IMR-90 (cell line): ENCODE data around the gene PRSS56. TPM values are rescaled to one million over a fixed set of nuclear protein-coding genes. Genes with fewer than 3 reads are reported as not detected.

Experiments
- ATAC-seq: fragments of 200-7000 bp; cut with Tn5 transposase; 2 replicates; pipeline ENCODE4 v1.9.1; 2020; ENCODE audit warnings: low read depth, mild to moderate bottlenecking, moderate library complexity
- BruUV-seq: library from RNA; stranded (reverse); fragments of 400-500 nt; replicated peaks from 2 replicates; lab custom pipeline; 2021; lab: Mats Ljungman, UMichigan
- CTCF ChIA-PET: fragments of 300-600 bp; formaldehyde crosslinking; extraction: SDS; loops from one replicate; lab custom pipeline; 2021; ENCODE audit warnings: antibody characterized with exemption; lab: Yijun Ruan, JAX
- POLR2A ChIA-PET: fragments of 300-600 bp; sonication (Branson Sonifier 250); formaldehyde crosslinking; loops from one replicate; lab custom pipeline; 2022; ENCODE audit warnings: antibody characterized with exemption; ENCODE audit not compliant: unreplicated experiment; lab: Charles Lee
- DNase-seq: peaks from one replicate; pipeline ENCODE4 v3.0.0; 2013
- H2AFZ ChIP-seq: replicated peaks from 2 replicates; pipeline ENCODE3; 2013; ENCODE audit warnings: low read length, mild to moderate bottlenecking; ENCODE audit not compliant: poor library complexity
- H2AK5ac ChIP-seq: 2 replicates; pipeline ENCODE4 v1.6.1; 2013; ENCODE audit warnings: low read depth, low read length, inconsistent platforms
- H2AK9ac ChIP-seq: replicated peaks from 2 replicates; pipeline ENCODE3; 2013; ENCODE audit warnings: mild to moderate bottlenecking, low read depth, low read length, moderate library complexity; ENCODE audit not compliant: poor library complexity
- H2BK120ac ChIP-seq: 2 replicates; pipeline ENCODE4 v1.6.1; 2013; ENCODE audit warnings: low read depth, low read length, inconsistent platforms
- H2BK15ac ChIP-seq: 3 replicates; pipeline ENCODE4 v1.6.1; 2013; ENCODE audit warnings: low read depth, low read length, inconsistent platforms
- H2BK20ac ChIP-seq: 2 replicates; pipeline ENCODE4 v1.6.1; 2013; ENCODE audit warnings: low read depth, mild to moderate bottlenecking, inconsistent platforms, low read length, moderate library complexity
- H2BK5ac ChIP-seq: 2 replicates; pipeline ENCODE4 v1.6.1; 2013; ENCODE audit warnings: mild to moderate bottlenecking, low read depth, low read length, inconsistent platforms; ENCODE audit not compliant: poor library complexity, severe bottlenecking
- H3K14ac ChIP-seq: replicated peaks from 2 replicates; pipeline ENCODE4 v1.6.1; 2013; ENCODE audit warnings: low read depth, low read length, inconsistent platforms
- H3K18ac ChIP-seq: 2 replicates; pipeline ENCODE4 v1.6.1; 2013; ENCODE audit warnings: low read depth, low read length, control low read depth
- H3K23ac ChIP-seq: 2 replicates; pipeline ENCODE4 v1.6.1; 2013; ENCODE audit warnings: low read depth, low read length, inconsistent platforms
- H3K27ac ChIP-seq: 2 replicates; pipeline ENCODE4 v1.5.1; 2013; ENCODE audit warnings: mild to moderate bottlenecking, control low read depth, low read length; ENCODE audit not compliant: insufficient read depth
- H3K27me3 ChIP-seq: 2 replicates; pipeline ENCODE4 v1.6.1; 2013; ENCODE audit warnings: low read length; ENCODE audit not compliant: control insufficient read depth, insufficient read depth
- H3K36me3 ChIP-seq: 2 replicates; pipeline ENCODE4 v1.6.1; 2013; ENCODE audit warnings: low read length, mixed read lengths; ENCODE audit not compliant: control insufficient read depth, insufficient read depth
- H3K4ac ChIP-seq: 2 replicates; pipeline ENCODE4 v1.6.1; 2013; ENCODE audit warnings: low read depth, low read length, inconsistent platforms
- H3K4me1 ChIP-seq: 2 replicates; pipeline ENCODE4 v1.6.1; 2013; ENCODE audit warnings: low read length, mixed read lengths; ENCODE audit not compliant: control insufficient read depth, insufficient read depth
- H3K4me2 ChIP-seq: 2 replicates; pipeline ENCODE4 v1.6.1; 2013; ENCODE audit warnings: low read depth, mild to moderate bottlenecking, control low read depth, low read length, moderate library complexity
- H3K4me3 ChIP-seq: 2 replicates; pipeline ENCODE4 v1.5.1; 2013; ENCODE audit warnings: low read depth, mild to moderate bottlenecking, control low read depth, low read length, moderate library complexity; ENCODE audit not compliant: insufficient read depth
- H3K56ac ChIP-seq: 2 replicates; pipeline ENCODE4 v1.6.1; 2013; ENCODE audit warnings: low read length, inconsistent platforms; ENCODE audit not compliant: insufficient read depth; ENCODE audit errors: extremely low read depth
- H3K79me1 ChIP-seq, 2 experiments: 2 replicates each; pipeline ENCODE4 v1.6.1; 2013; ENCODE audit warnings: low read length in 2 of 2, inconsistent platforms in 1 of 2, low read depth in 1 of 2
- H3K9ac ChIP-seq: 2 replicates; pipeline ENCODE4 v1.6.1; 2013; ENCODE audit warnings: low read depth, low read length, control low read depth
- H3K9me1 ChIP-seq: 2 replicates; pipeline ENCODE4 v1.6.1; 2013; ENCODE audit warnings: low read length, inconsistent platforms; ENCODE audit not compliant: insufficient read depth
- H3K9me3 ChIP-seq: 2 replicates; pipeline ENCODE4 v1.6.1; 2013; ENCODE audit warnings: low read length; ENCODE audit not compliant: control insufficient read depth, insufficient read depth
- H4K20me1 ChIP-seq: 2 replicates; pipeline ENCODE4 v1.6.1; 2013; ENCODE audit warnings: low read length, inconsistent platforms; ENCODE audit not compliant: insufficient read depth
- H4K5ac ChIP-seq: 2 replicates; pipeline ENCODE4 v1.6.1; 2013; ENCODE audit warnings: mild to moderate bottlenecking, low read depth, low read length, control low read depth
- H4K8ac ChIP-seq, 2 experiments: 2 replicates each; pipeline ENCODE4 v1.6.1; 2013; ENCODE audit warnings: low read depth in 2 of 2, low read length in 2 of 2, control low read depth in 1 of 2, inconsistent platforms in 1 of 2
- H4K91ac ChIP-seq: 2 replicates; pipeline ENCODE4 v1.6.1; 2013; ENCODE audit warnings: low read depth, low read length, inconsistent platforms; ENCODE audit not compliant: insufficient read depth
- BHLHE40 ChIP-seq: fragments of 150-350 bp; IDR thresholded peaks from 2 replicates; pipeline ENCODE4 v1.6.1; 2016; ENCODE audit warnings: mild to moderate bottlenecking, low read depth, low read length
- CEBPB ChIP-seq: IDR thresholded peaks from 2 replicates; pipeline ENCODE4 v1.6.1; 2012; ENCODE audit warnings: low read depth, low read length, improper control_type of control experiment
- CHD1 ChIP-seq: IDR thresholded peaks from 2 replicates; pipeline ENCODE4 v1.6.1; 2012; ENCODE audit warnings: low read depth, low read length, improper control_type of control experiment
- CTCF ChIP-seq: conservative IDR thresholded peaks from 2 replicates; pipeline ENCODE4 v1.5.1; 2012; ENCODE audit warnings: mild to moderate bottlenecking, low read depth, low read length, improper control_type of control experiment
- ELK1 ChIP-seq: fragments of 150-350 bp; IDR thresholded peaks from 2 replicates; pipeline ENCODE4 v1.6.1; 2016; ENCODE audit warnings: low read depth, mild to moderate bottlenecking, low read length, moderate library complexity, borderline replicate concordance
- FOS ChIP-seq: fragments of 150-350 bp; IDR thresholded peaks from 2 replicates; pipeline ENCODE4 v1.6.1; 2016; ENCODE audit warnings: low read depth, low read length
- MAFK ChIP-seq: IDR thresholded peaks from 2 replicates; pipeline ENCODE4 v1.6.1; 2012; ENCODE audit warnings: low read depth, low read length, improper control_type of control experiment
- MAZ ChIP-seq: IDR thresholded peaks from 2 replicates; pipeline ENCODE4 v1.6.1; 2012; ENCODE audit warnings: low read depth, mild to moderate bottlenecking, low read length, improper control_type of control experiment, moderate library complexity, borderline replicate concordance
- MXI1 ChIP-seq: IDR thresholded peaks from 2 replicates; pipeline ENCODE4 v1.6.1; 2012; ENCODE audit warnings: low read depth, mild to moderate bottlenecking, low read length, moderate library complexity, borderline replicate concordance
- NFE2L2 ChIP-seq: fragments of 150-350 bp; IDR thresholded peaks from 2 replicates; pipeline ENCODE4 v1.6.1; 2016; ENCODE audit warnings: low read depth, mild to moderate bottlenecking, low read length
- POLR2A ChIP-seq: IDR thresholded peaks from 2 replicates; pipeline ENCODE4 v1.6.1; 2012; ENCODE audit warnings: mild to moderate bottlenecking, low read depth, low read length
- RAD21 ChIP-seq: IDR thresholded peaks from 2 replicates; pipeline ENCODE4 v1.6.1; 2012; ENCODE audit warnings: low read length, improper control_type of control experiment
- RCOR1 ChIP-seq: IDR thresholded peaks from 2 replicates; pipeline ENCODE4 v1.6.1; 2012; ENCODE audit warnings: mild to moderate bottlenecking, low read length, improper control_type of control experiment; ENCODE audit not compliant: insufficient replicate concordance
- RFX5 ChIP-seq: IDR thresholded peaks from 2 replicates; pipeline ENCODE4 v1.8.0; 2012; ENCODE audit warnings: low read depth, mild to moderate bottlenecking, low read length, moderate library complexity
- SMC3 ChIP-seq: fragments of 150-350 bp; IDR thresholded peaks from 2 replicates; pipeline ENCODE4 v1.6.1; 2016; ENCODE audit warnings: low read depth, mild to moderate bottlenecking, antibody characterized with exemption, low read length, moderate library complexity
- USF2 ChIP-seq: fragments of 150-350 bp; IDR thresholded peaks from 2 replicates; pipeline ENCODE4 v1.6.1; 2017; ENCODE audit warnings: mild to moderate bottlenecking, antibody characterized with exemption, low read length, low read depth
- WGBS, 2 experiments: methylation state at CpG; one replicate each; pipeline versions ENCODE4 v1.1.5 to v1.1.7; 2013; ENCODE audit warnings: missing lambda C conversion rate in 2 of 2; ENCODE audit not compliant: insufficient read length in 1 of 2; ENCODE audit errors: extremely low coverage in 2 of 2; 5-methylcytosine and 5-hydroxymethylcytosine counted together
- dilution Hi-C: fragments of 300-500 bp; cut with HindIII; formaldehyde crosslinking; loops from one replicate; pipeline ENCODE4 v1.14.3; 2018; ENCODE audit warnings: low sequenced_read_pairs; ENCODE audit not compliant: unreplicated experiment
- in situ Hi-C: fragments of 300-500 bp; cut with MboI; formaldehyde crosslinking; loops from 3 replicates; pipeline ENCODE4 v1.14.3; 2019; ENCODE audit warnings: low sequenced_read_pairs, inconsistent platforms, mixed read lengths
- intact Hi-C: fragments of 100-400 bp; cut with micrococcal nuclease; formaldehyde crosslinking; loops from 2 replicates; pipeline ENCODE4 v1.10.0; 2022
- polyA plus RNA-seq, 3 experiments: library from polyadenylated mRNA; depleted of rRNA; stranded (reverse); fragments of >200 nt; gene quantifications; 2 replicates each; pipeline ENCODE4 v1.2.3, GENCODE V29; 2012; ENCODE audit warnings: low replicate concordance in 1 of 3
- total RNA-seq: library from RNA; depleted of rRNA; stranded (reverse); fragments of >200 nt; gene quantifications from 2 replicates; pipeline ENCODE4 v1.2.3, GENCODE V29; 2012

Gene PRSS56
- total and polyA plus RNA-seq, 2 of the 4 experiments (the other 2 are of a cell fraction) = not detected

GRCh38 chr2:232569541-232569940 lies 49.4 kb downstream of the PRSS56 start:
- Histone ChIP-seq H3K4me1 (peaks cover 3% of the 10 kb centered on the region; the same call in 1 of the 2 replicates), H4K91ac (no peak overlapping the region), H3K9me1 (peaks cover 10% of the 10 kb centered on the region; the same call in 1 of the 2 replicates), H2BK20ac (no peak overlapping the region), H4K5ac (no peak overlapping the region), H2BK15ac (no peak overlapping the region), H3K27me3 (no peaks in the 10 kb centered on the region), H4K8ac (no peak overlapping the region), H3K9ac (no peak overlapping the region), H3K4ac (no peak overlapping the region), H2AK9ac (no peak overlapping the region), H3K36me3 (peaks cover 49% of the 10 kb centered on the region), H4K20me1 (no peaks in the 10 kb centered on the region), H3K79me1 (peaks cover 10 to 35% of the 10 kb centered on the region in 2 experiments; a peak in 3 of 4 replicates), H2AK5ac (no peak overlapping the region), H2BK5ac (no peak overlapping the region), H3K18ac (no peak overlapping the region), H3K9me3 (no peaks in the 10 kb centered on the region), H3K4me2 (no peak overlapping the region), H3K56ac (no peak overlapping the region), H2BK120ac (no peak overlapping the region), H3K14ac (no peak overlapping the region), H3K23ac (no peak overlapping the region), H3K4me3 (no peak overlapping the region), H2AFZ (no peak overlapping the region), H3K27ac (no peak overlapping the region)
- ATAC-seq (no peak), DNase-seq (no peak)
- no TSS peak for BruUV-seq
- TF ChIP-seq USF2 = no peak
- TF ChIP-seq MAZ = no peak
- TF ChIP-seq MAFK = no peak
- TF ChIP-seq FOS = no peak
- no peak for TF ChIP-seq ELK1
- no peak for TF ChIP-seq BHLHE40
- TF ChIP-seq NFE2L2 = no peak
- no peak for TF ChIP-seq RAD21
- no peak for TF ChIP-seq RFX5
- TF ChIP-seq MXI1 = no peak
- TF ChIP-seq RCOR1 = no peak
- TF ChIP-seq POLR2A = no peak
- TF ChIP-seq CTCF = no peak
- no peak for TF ChIP-seq SMC3
- no peak for TF ChIP-seq CEBPB
- no peak for TF ChIP-seq CHD1
- dilution Hi-C loops = no loop called here
- intact Hi-C loops = no loop called here
- no CpG with 5 or more reads among the region's 9 CpGs for WGBS, 2 experiments
- in situ Hi-C loops = no loop called here
- POLR2A ChIA-PET = no interaction called here
- CTCF ChIA-PET = no interaction called here
